ENCODE data around the gene AQP2.

The AQP2 gene

DNA sequence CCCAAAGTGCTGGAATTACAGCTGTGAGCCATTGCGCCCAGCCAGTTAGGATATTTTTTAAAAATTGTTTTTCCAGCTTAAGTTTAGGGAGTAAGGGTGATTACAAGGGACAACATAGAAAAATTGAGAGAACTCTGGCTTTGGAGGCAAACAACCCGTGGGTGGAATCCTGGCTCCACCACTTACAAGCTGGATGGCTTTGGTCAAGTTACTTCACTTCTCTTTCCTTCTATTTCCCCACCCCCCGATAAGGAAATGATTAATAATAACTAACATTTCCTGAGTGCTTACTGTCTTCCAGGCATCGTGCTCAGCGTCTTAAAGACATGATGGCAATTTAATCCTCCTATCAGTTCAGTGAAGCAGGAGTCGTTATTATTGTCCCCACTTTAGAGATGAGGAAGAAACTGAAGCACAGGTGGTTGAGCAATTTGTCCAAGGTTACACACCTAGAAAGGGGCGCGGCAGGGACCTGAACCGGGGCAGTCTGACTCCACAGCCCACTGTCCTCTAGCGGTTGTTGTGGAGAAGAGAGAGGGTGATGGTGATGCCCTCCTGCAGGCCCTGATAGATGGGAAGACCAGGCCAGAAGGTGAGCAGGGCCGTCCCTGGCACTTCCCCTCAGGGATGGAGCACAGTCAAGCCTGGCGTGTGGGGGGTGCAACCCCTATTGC, 30.2 kb upstream of the AQP2 start:
- DNase-seq (ENCODE audit: low read depth) = no peak

DNA sequence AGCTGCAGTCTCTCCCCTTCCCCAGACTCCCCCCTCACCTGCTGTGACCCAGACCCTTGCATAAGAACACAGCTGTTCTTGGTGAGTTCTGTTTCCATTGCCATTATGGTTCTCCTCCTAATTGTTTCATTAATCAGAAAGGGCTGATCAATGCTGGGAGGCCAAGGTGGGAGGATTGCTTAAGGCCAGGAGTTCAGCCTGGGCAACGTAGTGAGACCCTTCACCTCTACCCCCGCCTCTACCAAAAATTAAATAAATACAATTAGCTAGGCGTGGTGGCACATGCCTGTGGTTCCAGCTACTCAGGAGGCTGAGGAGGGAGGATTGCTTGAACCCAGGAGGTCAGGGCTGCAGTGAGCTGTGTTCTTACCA, 29.6 kb upstream of the AQP2 start:
- DNase-seq (ENCODE audit: low read depth) = no peak

GRCh38 chr12:49921299-49921698, 29.2 kb upstream of the AQP2 start:
- no peak for DNase-seq (ENCODE audit: low read depth)

- DNase-seq (ENCODE audit: low read depth) = no peak
These were observed 28.6 kb upstream of the AQP2 start for GRCh38 chr12:49921936-49922335.

DNA sequence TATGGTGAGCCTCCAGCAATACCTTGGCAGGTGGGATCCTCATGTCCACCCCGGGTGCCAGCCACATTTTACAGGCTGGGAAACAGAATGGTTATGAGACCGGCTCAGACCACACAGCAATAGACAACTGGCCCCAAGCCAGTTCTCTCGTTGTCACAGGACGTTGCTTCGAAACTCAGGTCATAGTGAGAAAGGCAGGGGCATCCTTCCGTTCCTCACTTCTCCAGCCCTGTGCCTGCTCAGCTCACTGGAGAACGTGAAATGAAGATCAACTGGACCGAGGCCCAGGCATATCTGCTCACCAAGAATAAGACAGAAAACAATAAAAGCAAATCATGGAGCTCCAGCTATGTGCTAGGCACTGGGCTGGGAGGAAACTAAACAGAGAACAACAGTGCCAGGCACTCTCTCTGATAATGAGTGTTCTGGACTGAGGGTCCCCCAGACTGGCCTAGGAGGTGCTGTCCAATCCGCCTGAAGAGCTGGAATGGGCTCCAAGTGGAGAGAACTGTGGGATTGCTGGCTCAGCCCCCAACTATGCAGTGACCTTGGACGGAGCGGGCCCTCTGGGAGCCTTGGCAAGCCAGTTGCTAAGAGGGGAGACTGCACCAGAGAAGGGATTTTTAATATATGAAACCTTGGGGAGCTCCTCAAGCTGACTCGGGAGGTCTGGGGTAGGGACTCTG, 28.0 kb upstream of the AQP2 start:
- DNase-seq (ENCODE audit: low read depth) = no peak

GRCh38 chr12:49923035-49923644, 27.4 kb upstream of the AQP2 start:
- no peak for DNase-seq (ENCODE audit: low read depth)

DNA sequence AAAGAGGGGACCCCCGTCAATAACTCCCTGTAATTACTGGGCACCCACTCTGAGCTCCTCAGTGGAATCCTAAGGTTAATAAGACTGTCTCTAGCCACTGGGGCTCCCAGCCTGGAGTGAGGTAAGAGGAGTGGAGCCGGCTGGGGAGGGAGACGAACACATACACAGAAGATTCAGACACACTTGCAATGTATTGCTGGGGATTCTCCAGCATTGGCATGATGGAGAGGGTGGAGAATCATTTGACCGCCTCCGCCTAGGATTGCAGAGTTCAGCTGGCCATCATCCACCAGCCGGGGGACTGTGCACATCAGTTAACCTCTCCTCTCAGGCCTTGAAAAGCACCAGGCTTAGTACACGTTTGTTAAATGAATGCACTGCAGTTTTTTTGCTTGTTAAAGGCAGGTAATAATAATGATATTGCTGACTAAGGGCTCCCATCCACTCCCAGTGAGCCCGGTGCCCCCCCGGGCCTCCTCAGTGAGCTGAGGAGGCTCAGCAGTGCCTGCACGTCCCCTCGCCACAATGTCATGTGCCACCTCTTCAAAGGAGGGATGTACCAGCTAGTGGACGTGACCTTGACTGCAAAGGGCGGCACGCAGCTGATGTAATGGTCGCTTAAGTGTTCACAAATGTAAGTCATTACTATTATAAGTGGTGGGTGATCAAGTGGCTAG, 26.5 kb upstream of the AQP2 start:
- DNase-seq (ENCODE audit: low read depth) = no peak

DNA sequence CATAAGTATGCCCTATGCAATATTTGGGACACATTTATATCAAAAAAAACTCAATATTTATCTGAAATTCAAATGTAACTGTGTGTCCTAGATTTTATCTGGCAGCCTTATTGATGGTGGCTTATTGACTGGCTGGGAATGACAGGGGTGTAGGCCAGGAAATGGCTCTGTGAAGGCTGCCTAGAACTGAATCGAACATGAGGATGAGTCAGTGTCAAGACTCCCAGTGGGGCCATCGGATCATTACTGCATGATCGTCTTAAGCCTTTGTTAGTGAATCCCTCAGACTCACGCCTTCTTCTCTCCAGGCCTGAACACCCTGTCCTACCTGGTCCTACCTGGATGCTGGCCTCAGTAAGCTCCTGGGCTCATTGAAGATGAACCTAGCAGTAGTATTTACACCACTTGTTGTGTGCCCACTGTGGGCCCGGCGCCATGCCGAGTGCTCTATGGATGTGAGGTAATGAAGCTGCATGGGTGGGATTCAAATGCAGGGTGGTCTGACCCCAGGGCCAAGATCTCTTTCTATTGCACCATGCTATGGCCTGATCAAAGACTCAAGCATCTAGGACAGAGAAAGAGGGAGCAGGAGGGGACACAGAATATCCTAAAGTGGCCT, 25.8 kb upstream of the AQP2 start:
- DNase-seq (ENCODE audit: low read depth) = no peak

GRCh38 chr12:49925433-49926204, 24.9 kb upstream of the AQP2 start:
- no peak for DNase-seq (ENCODE audit: low read depth)

- no peak for DNase-seq (ENCODE audit: low read depth)
These were observed 22.1 kb upstream of the AQP2 start for GRCh38 chr12:49928471-49928870.

- no peak for DNase-seq (ENCODE audit: low read depth)
These were observed 21.0 kb upstream of the AQP2 start for GRCh38 chr12:49929581-49929980.

DNA sequence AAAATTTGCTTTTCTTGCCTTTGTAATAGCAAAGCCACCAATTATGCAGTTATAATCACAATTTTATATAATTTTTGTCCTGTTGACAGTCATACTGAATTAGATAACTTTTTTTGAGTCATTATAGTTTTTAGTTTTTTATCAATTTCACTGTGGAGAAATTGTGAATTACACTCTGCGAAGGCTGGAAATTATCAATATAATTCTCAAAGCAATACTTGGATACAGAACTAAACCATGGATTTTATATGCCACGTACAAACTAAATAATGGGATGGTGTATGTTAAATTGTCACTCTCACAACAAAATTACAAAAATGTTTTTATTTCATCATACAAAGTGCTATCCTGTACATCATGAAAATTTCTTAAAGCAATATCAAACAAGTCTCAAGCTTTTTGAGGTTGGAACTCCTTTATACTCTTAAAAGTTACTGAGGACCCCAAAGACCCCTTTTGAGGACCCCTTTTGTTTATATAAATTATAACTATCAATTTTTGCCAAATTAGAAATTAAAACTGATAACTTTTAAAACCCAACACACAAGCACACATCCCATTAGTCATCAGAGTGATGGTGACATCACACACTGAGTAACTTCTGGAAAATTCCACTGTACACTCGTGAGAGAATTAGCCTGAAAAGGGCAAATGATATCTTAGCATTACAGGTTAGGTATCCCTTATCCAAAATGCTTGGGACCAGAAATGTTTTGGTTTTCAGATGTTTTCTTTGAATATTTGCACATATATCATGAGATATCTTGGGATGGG, 19.8 kb upstream of the AQP2 start:
- DNase-seq (ENCODE audit: low read depth) = no peak

DNA sequence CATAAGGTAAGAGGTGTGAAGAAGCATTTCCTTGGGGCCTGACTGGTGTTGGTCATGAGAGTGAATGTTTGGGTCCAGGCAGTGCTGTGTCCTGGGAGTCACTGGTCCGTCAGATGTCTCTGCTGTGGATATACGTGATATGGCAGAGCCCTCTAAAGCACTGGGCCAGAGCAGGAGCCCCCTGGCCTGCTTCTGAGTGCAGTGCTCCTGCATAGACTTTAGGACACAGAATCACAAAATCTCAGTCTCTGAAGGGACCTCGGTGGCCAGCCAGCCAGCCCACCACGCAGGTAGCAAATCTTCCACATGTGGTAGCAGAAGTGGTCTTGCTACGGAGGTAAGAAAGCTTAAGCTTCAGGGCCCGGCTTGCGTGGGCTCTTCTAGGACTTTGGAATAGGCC, 18.5 kb upstream of the AQP2 start:
- DNase-seq (ENCODE audit: low read depth) = no peak

- no peak for DNase-seq (ENCODE audit: low read depth)
These were observed 17.9 kb upstream of the AQP2 start for GRCh38 chr12:49932533-49933130.

GRCh38 chr12:49933796-49934195, 16.7 kb upstream of the AQP2 start:
- no peak for DNase-seq (ENCODE audit: low read depth)

- DNase-seq (ENCODE audit: low read depth) = no peak
These were observed 16.0 kb upstream of the AQP2 start for GRCh38 chr12:49934505-49934904.

DNA sequence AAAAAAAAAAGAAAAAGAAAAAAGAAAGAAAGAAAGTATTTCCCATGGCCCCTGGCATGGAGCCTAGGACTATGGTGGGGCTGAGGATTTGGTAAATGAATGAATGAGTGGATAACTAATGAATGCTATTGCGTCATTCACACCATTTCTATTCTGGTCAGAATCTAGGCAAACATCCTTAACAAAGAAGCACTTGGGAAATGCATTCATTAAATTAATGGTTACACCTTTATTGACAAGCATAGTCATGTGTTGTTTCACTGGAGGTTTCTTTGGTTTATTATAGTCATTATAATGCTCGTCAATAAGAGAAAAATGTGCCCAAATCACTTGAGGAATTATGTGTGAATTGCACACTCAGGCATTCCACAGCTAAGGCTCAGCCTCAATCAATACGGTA, 13.6 kb upstream of the AQP2 start:
- no peak for DNase-seq (ENCODE audit: low read depth)

- no peak for DNase-seq (ENCODE audit: low read depth)
These were observed 12.8 kb upstream of the AQP2 start for GRCh38 chr12:49937639-49938300.

DNA sequence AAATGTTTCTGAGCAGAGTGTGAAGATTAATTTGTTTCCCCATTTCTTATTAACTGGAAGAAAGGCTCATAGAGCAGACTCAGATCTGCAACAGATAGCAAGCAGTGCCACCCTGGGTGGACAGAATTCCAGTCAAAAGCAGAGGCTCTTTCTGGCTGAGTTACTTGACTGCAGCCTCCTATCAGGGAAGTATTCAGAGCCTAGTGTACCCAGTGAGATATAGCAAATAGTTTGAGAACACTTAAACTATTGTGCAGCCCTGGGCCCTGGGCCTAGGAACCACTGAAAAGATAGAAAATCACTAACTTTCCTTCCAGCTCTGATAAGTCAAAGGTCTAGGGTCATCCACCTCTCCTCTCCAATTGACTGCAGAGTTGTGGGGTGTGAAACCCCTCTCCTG, 11.2 kb upstream of the AQP2 start:
- DNase-seq (ENCODE audit: low read depth) = no peak

DNA sequence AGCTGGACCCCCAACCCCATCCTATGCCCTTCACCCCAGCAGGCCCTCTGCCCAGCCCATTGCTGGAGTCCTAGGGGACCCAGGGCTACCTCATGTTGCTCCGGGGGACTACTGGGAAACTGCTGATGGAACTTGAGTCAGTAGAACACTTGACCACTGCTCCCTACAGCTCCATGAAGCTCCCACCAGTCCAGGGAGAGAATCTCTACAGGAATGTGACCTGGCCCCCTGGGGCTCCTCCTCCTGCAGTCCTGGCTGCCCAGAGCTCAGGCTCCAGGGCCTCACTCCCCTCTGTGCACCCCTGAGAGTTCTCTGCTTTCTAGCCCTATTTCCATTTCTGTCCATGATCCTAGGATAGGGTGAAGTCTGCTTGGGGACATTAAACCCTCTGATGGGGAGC, 10.8 kb upstream of the AQP2 start:
- no peak for DNase-seq (ENCODE audit: low read depth)

Data from activated T-cell treated with anti-CD3 and anti-CD28 coated beads for 1 hour (primary cell).